ENCODE measurements around the gene MTMR3. TPM values are rescaled to one million over a fixed set of nuclear protein-coding genes. Genes with fewer than 3 reads are reported as not detected.

The MTMR3 gene
- total RNA-seq, 4 donors from 2014 or later = 52.8 to 101 (median 69.1) TPM

DNA sequence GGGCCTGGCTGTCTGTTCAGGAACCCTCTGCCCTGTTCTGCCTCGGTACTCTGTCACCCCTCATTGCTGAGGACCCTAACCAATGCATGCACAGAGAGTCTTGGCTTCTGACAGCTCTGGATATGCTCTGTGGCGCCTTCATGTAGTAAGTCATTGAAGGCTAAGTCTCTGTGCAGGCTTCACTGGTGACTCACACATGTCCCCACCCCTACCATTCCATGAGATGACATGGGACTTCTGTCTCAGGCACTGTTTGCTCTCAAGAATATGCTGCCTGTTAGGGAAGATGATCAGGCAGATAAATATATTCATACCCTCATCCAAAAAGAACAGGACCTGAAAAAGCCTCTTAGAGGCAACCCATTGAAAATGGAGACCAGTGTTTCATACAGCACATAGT lies 153.7 kb downstream of the MTMR3 start:
- DNase-seq = no peak
- Histone ChIP-seq H3K27me3 (no peaks in the 10 kb centered on the region), H3K36me3 (no peaks in the 10 kb centered on the region), H3K4me1 (peaks cover 4 to 15% of the 10 kb centered on the region in 2 donors), H3K4me3 (replicated peaks in 1 of 3) (no peak overlapping the region), H3K27ac (no peak overlapping the region), H3K9me3 (no peaks in the 10 kb centered on the region)
- TF ChIP-seq, protein P1, sequence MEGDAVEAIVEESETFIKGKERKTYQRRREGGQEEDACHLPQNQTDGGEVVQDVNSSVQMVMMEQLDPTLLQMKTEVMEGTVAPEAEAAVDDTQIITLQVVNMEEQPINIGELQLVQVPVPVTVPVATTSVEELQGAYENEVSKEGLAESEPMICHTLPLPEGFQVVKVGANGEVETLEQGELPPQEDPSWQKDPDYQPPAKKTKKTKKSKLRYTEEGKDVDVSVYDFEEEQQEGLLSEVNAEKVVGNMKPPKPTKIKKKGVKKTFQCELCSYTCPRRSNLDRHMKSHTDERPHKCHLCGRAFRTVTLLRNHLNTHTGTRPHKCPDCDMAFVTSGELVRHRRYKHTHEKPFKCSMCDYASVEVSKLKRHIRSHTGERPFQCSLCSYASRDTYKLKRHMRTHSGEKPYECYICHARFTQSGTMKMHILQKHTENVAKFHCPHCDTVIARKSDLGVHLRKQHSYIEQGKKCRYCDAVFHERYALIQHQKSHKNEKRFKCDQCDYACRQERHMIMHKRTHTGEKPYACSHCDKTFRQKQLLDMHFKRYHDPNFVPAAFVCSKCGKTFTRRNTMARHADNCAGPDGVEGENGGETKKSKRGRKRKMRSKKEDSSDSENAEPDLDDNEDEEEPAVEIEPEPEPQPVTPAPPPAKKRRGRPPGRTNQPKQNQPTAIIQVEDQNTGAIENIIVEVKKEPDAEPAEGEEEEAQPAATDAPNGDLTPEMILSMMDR (IDR thresholded peaks at IDR 0.05) = no peak
- TF ChIP-seq POLR2A (IDR thresholded peaks at IDR 0.05) = no peak
- 93 to 100% methylated on average over 2 of the region's 2 CpGs for WGBS, 2 donors
- intact Hi-C loops (cut with DNase I) = no loop called here

DNA sequence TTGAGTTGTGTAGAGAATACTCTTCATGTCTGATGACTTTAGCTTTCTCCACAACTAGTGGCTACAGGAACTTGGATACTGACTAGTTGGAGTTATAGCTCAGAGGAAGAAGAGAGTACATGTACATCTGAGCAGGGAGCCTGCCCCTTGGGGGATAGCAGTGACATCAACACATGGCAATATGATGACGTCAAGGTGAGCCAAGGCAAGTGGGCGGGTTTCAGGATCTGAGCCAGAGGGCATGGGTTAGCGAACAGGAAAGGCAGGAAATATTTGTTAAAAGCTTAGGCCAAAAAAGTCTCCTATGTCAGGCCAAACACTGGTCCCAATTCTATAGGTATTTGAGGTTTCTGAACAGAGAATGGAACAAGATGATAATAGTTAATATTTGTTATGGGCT lies 155.2 kb downstream of the MTMR3 start:
- 58 to 61% methylated on average over 3 of the region's 3 CpGs for WGBS, 2 donors
- Histone ChIP-seq H3K27ac (no peak overlapping the region), H3K9me3 (no peaks in the 10 kb centered on the region), H3K4me1 (peaks cover 4 to 15% of the 10 kb centered on the region in 2 donors), H3K36me3 (no peaks in the 10 kb centered on the region), H3K27me3 (no peaks in the 10 kb centered on the region), H3K4me3 (replicated peaks in 1 of 3) (no peak overlapping the region)
- intact Hi-C loops (cut with DNase I) = no loop called here
- peak; percentile 49 to 51 for DNase-seq
- TF ChIP-seq, protein P1 (IDR thresholded peaks at IDR 0.05) = no peak
- TF ChIP-seq POLR2A (IDR thresholded peaks at IDR 0.05) = no peak

DNA sequence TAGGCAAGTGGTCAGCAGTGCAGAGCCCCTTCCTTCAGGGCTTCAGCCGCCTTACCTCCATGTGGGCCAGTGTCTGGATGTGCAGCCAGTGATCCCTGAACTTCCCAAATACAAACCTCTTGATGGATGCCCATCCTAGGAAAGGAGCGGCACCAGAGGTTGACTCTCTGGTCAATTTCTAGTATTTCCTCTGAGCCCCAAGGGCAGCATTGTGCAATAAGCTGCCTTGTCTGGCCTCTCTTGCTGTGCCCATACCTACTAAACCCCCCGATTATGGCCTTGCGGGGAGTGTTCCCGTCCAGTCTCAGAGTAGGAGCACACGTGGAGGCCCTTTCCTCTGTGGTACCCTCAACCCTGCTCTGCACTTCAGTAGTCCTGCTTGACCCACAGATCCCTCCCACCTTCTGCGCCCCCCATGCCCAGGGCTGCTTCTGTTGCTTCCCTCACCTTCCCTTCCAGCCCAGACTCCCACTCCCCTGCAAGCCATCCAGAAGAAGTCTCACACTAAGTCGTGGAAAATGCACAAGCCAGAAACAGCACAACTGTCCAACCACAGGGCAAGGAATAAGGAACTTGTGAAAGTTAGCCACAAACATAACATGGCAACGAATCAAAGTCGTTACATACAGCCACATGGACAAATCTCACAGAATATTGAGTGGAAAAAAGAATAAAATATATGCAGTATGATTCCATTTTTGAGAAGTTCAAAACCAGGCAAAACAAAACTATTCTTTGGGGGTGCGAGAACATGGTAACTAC lies 157.7 kb downstream of the MTMR3 start:
- no peak overlapping the region for H3K27ac ChIP-seq
- H3K9me3 ChIP-seq = no peaks in the 10 kb centered on the region
- TF ChIP-seq, protein P1 (IDR thresholded peaks at IDR 0.05) = no peak
- no peak for TF ChIP-seq POLR2A (IDR thresholded peaks at IDR 0.05)
- no peak for DNase-seq
- 81 to 88% methylated on average over 11 of the region's 11 CpGs for WGBS, 2 donors
- H3K4me1 ChIP-seq = peaks cover 21 to 38% of the 10 kb centered on the region in 2 donors
- H3K36me3 ChIP-seq = no peaks in the 10 kb centered on the region
- no peak overlapping the region for H3K4me3 ChIP-seq (replicated peaks in 1 of 3)
- H3K27me3 ChIP-seq = no peaks in the 10 kb centered on the region
- intact Hi-C loops (cut with DNase I) = no loop called here

DNA sequence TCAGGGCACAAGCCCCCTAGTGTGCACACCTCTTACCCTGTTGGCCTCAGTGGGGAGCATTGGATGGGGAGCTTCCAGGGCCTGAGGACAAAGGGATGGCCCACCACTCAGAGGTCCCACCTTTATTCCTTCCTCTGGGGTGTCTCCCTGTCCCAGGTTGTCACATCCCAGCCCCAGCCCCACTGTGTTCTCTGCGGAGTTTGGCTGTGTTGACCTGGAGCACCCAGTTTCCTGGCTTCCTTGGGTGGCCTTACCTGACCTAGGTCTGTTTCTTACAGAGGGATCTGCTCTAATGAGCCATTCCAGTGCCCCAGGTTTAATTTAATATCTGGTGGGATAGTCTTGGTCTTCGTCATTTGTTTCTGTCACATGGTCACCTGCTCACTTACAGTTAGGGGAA lies 158.5 kb downstream of the MTMR3 start:
- WGBS, 2 donors = 90 to 95% methylated on average over 2 of the region's 2 CpGs
- H3K36me3 ChIP-seq = no peaks in the 10 kb centered on the region

DNA sequence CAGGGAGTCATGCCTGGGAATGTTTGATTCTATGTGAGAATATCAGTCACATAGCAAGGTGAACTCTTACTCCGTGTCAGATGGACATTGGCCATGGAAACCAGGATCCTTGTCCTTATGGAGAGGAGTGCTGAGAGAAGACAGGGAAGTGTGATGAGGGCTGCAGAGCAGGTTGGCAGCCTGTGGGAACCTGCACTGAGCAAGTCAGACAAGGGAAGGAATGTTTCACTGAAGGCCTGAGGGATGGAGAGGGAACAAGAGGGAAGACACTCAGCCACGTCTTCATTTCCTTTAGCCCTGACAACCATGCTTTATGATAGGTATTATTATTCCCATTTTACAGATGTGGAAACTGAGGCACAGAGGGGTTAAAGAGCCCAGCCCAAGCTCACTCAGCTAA lies 158.9 kb downstream of the MTMR3 start:
- Histone ChIP-seq H3K4me1 (peaks cover 21 to 38% of the 10 kb centered on the region in 2 donors), H3K4me3 (replicated peaks in 1 of 3) (no peak overlapping the region), H3K27ac (no peak overlapping the region), H3K27me3 (no peaks in the 10 kb centered on the region), H3K36me3 (no peaks in the 10 kb centered on the region), H3K9me3 (no peaks in the 10 kb centered on the region)
- intact Hi-C loops (cut with DNase I) = no loop called here
- 94 to 100% methylated on average over 2 of the region's 2 CpGs for WGBS, 2 donors
- no peak for DNase-seq
- no peak for TF ChIP-seq POLR2A (IDR thresholded peaks at IDR 0.05)
- TF ChIP-seq, protein P1 (IDR thresholded peaks at IDR 0.05) = no peak

More for the DNA sequence above, 158.5 kb downstream of the MTMR3 start:
- Histone ChIP-seq H3K4me1 (peaks cover 21 to 38% of the 10 kb centered on the region in 2 donors), H3K27me3 (no peaks in the 10 kb centered on the region), H3K4me3 (replicated peaks in 1 of 3) (no peak overlapping the region), H3K27ac (no peak overlapping the region), H3K9me3 (no peaks in the 10 kb centered on the region)
- TF ChIP-seq, protein P1 (IDR thresholded peaks at IDR 0.05) = no peak
- TF ChIP-seq POLR2A (IDR thresholded peaks at IDR 0.05) = no peak
- intact Hi-C loops (cut with DNase I) = no loop called here
- no peak for DNase-seq
